Measurements from ENCODE around the gene PTPMT1.

The PTPMT1 gene

GRCh38 chr11:47564933-47565339 lies 463 bp upstream of the PTPMT1 start:
- no peaks in the 10 kb centered on the region for H4K20me1 ChIP-seq (ENCODE audit: low read depth, low read length)
- peak overlapping the region; percentile 83 for H3K4me3 ChIP-seq (ENCODE audit: insufficient read depth, low read length, poor library complexity, severe bottlenecking)
- H3K9me3 ChIP-seq (ENCODE audit: insufficient read depth, low read length), result no peaks in the 10 kb centered on the region
- H3K36me3 ChIP-seq (ENCODE audit: low read length), result no peaks in the 10 kb centered on the region
- peaks cover 36% of the 10 kb centered on the region for H3K79me2 ChIP-seq (ENCODE audit: insufficient read depth, low read length)
- H3K4me2 ChIP-seq (ENCODE audit: low read depth, low read length, poor library complexity, severe bottlenecking), result peak overlapping the region; percentile 96
- TF ChIP-seq CTCF (IDR thresholded peaks at IDR 0.05; ENCODE audit: insufficient read depth, low read length, poor library complexity, severe bottlenecking) (no peak), EZH2phosphoT487 (conservative IDR thresholded peaks at IDR 0.05; ENCODE audit: low read length) (no peak)
- peak overlapping the region; percentile 58 for H3K27ac ChIP-seq (ENCODE audit: low read depth, low read length)
- peak overlapping the region; percentile 91 for H3K9ac ChIP-seq (ENCODE audit: low read length)
- peaks cover 3% of the 10 kb centered on the region; the same call in 1 of the 2 replicates for H3F3A ChIP-seq (ENCODE audit: insufficient read depth)
- no peaks in the 10 kb centered on the region for H3K9me2 ChIP-seq (replicated peaks; ENCODE audit: insufficient read depth, low read length)
- peak overlapping the region; percentile 92 for H2AFZ ChIP-seq (ENCODE audit: low read depth, low read length, severe bottlenecking)
- H3K27me3 ChIP-seq (ENCODE audit: low read length), result no peaks in the 10 kb centered on the region

GRCh38 chr11:47566149-47566698 lies 825 bp downstream of the PTPMT1 start:
- TF ChIP-seq EZH2phosphoT487 (conservative IDR thresholded peaks at IDR 0.05; ENCODE audit: low read length) (no peak), CTCF (IDR thresholded peaks at IDR 0.05; ENCODE audit: insufficient read depth, low read length, poor library complexity, severe bottlenecking) (no peak)

GRCh38 chr11:47569646-47570045 lies 4.2 kb downstream of the PTPMT1 start:
- H3K9me3 ChIP-seq (ENCODE audit: insufficient read depth, low read length), result no peaks in the 10 kb centered on the region
- peaks cover 13% of the 10 kb centered on the region for H3K36me3 ChIP-seq (ENCODE audit: low read length)
- no peaks in the 10 kb centered on the region for H3K27me3 ChIP-seq (ENCODE audit: low read length)
- H3K79me2 ChIP-seq (ENCODE audit: insufficient read depth, low read length), result peaks cover 60% of the 10 kb centered on the region
- H3K4me3 ChIP-seq (ENCODE audit: insufficient read depth, low read length, poor library complexity, severe bottlenecking), result no peak overlapping the region
- H3K27ac ChIP-seq (ENCODE audit: low read depth, low read length), result no peak overlapping the region
- H2AFZ ChIP-seq (ENCODE audit: low read depth, low read length, severe bottlenecking), result no peak overlapping the region
- TF ChIP-seq CTCF (IDR thresholded peaks at IDR 0.05; ENCODE audit: insufficient read depth, low read length, poor library complexity, severe bottlenecking), result no peak
- no peak for TF ChIP-seq EZH2phosphoT487 (conservative IDR thresholded peaks at IDR 0.05; ENCODE audit: low read length)
- H3K4me2 ChIP-seq (ENCODE audit: low read depth, low read length, poor library complexity, severe bottlenecking), result no peak overlapping the region
- no peaks in the 10 kb centered on the region; the same call in 1 of the 2 replicates for H4K20me1 ChIP-seq (ENCODE audit: low read depth, low read length)
- no peak overlapping the region for H3K9ac ChIP-seq (ENCODE audit: low read length)
- H3F3A ChIP-seq (ENCODE audit: insufficient read depth), result peaks cover 13% of the 10 kb centered on the region
- H3K9me2 ChIP-seq (replicated peaks; ENCODE audit: insufficient read depth, low read length), result no peaks in the 10 kb centered on the region

More at GRCh38 chr11:47566149-47566698, 825 bp downstream of the PTPMT1 start:
- Histone ChIP-seq H3K9me3 (ENCODE audit: insufficient read depth, low read length) (no peaks in the 10 kb centered on the region), H3K9me2 (replicated peaks; ENCODE audit: insufficient read depth, low read length) (no peaks in the 10 kb centered on the region), H3K79me2 (ENCODE audit: insufficient read depth, low read length) (peaks cover 47% of the 10 kb centered on the region), H3F3A (ENCODE audit: insufficient read depth) (peaks cover 12% of the 10 kb centered on the region), H4K20me1 (ENCODE audit: low read depth, low read length) (no peaks in the 10 kb centered on the region; the same call in 1 of the 2 replicates), H3K4me2 (ENCODE audit: low read depth, low read length, poor library complexity, severe bottlenecking) (peak overlapping the region; percentile 96), H3K4me3 (ENCODE audit: insufficient read depth, low read length, poor library complexity, severe bottlenecking) (peak overlapping the region; percentile 83), H3K27me3 (ENCODE audit: low read length) (no peaks in the 10 kb centered on the region), H3K36me3 (ENCODE audit: low read length) (peaks cover 6% of the 10 kb centered on the region; the same call in 1 of the 2 replicates), H3K9ac (ENCODE audit: low read length) (peak overlapping the region; percentile 91), H2AFZ (ENCODE audit: low read depth, low read length, severe bottlenecking) (peak overlapping the region; percentile 92), H3K27ac (ENCODE audit: low read depth, low read length) (peak overlapping the region; percentile 58)
